ENCODE measurements around the gene DCAF4. TPM values are rescaled to one million over a fixed set of nuclear protein-coding genes. Genes with fewer than 3 reads are reported as not detected.
"Not testable (repeated sequence)": the region's sequence is repeated elsewhere in the genome, so short reads cannot be mapped to it uniquely, and the experiment has no call there.

Gene DCAF4
- total RNA-seq, 1 experiment from 2014 or later: 19.6 TPM

- TF ChIP-seq ZSCAN18 (CRISPR knock-in tag; IDR thresholded peaks at IDR 0.05): no peak
- TF ChIP-seq FOXP1 (CRISPR knock-in tag; IDR thresholded peaks at IDR 0.05; ENCODE audit: borderline replicate concordance): no peak
- TF ChIP-seq E2F5 (CRISPR knock-in tag; IDR thresholded peaks at IDR 0.05): no peak
- TF ChIP-seq ZNF232 (CRISPR knock-in tag; IDR thresholded peaks at IDR 0.05): no peak
Measured at GRCh38 chr14:72961579-72962335, 35.5 kb downstream of the DCAF4 start (continued).

- ChIA-PET CTCF (interaction anchor here (1.6 kb wide), 1 partner anchor 13 kb away, joined by 5 read pairs; no protein-coding TSS in a partner anchor), POLR2A (interaction anchor here (0.7 to 1.1 kb wide), 2 partner anchors 29 to 174 kb away, joined by 3 to 4 read pairs; partner anchors contain the start of gene PSEN1)
- DNase-seq (ENCODE audit: low spot score); H3K27ac Mint-ChIP-seq; H3K4me1 Mint-ChIP-seq; H3K4me3 Mint-ChIP-seq; ATAC-seq; H3K27me3 Mint-ChIP-seq (ENCODE audit: low read depth); H3K9me3 Mint-ChIP-seq: not testable (repeated sequence)
- peaks cover 12% of the 10 kb centered on the region for H3K36me3 Mint-ChIP-seq
Measured at GRCh38 chr14:72962336-72962754, 36.1 kb downstream of the DCAF4 start.

GRCh38 chr14:72962829-72963312 is 36.6 kb downstream of the DCAF4 start:
- Mint-ChIP-seq H3K36me3 (peaks cover 12% of the 10 kb centered on the region), H3K4me3 (no peak overlapping the region), H3K4me1 (no peaks in the 10 kb centered on the region), H3K27me3 (ENCODE audit: low read depth) (0 out of 2 replicates have a peak, but pooled peaks cover 3% of the 10 kb centered on the region), H3K9me3 (no peaks in the 10 kb centered on the region), H3K27ac (peak overlapping the region; percentile 40; the same call in 1 of the 2 replicates)
- POLR2A ChIA-PET: interaction anchor here (0.5 to 1.1 kb wide), 3 partner anchors 30 to 877 kb away, joined by 3 to 8 read pairs (median 4); partner anchors contain the start of gene PSEN1
- ATAC-seq: peak; percentile 94
- TF ChIP-seq ERG (CRISPR knock-in tag; IDR thresholded peaks at IDR 0.05): 0 out of 2 replicates have a peak, but pooled peaks have one; percentile 29
- TF ChIP-seq CREM (CRISPR knock-in tag; IDR thresholded peaks at IDR 0.05): no peak
- no peak for TF ChIP-seq ATF3 (CRISPR knock-in tag; conservative IDR thresholded peaks at IDR 0.05)
- no peak for TF ChIP-seq GRHL2 (CRISPR knock-in tag; IDR thresholded peaks at IDR 0.05; ENCODE audit: insufficient replicate concordance, severe bottlenecking)
- 0 out of 2 replicates have a peak, but pooled peaks have one; percentile 43 for TF ChIP-seq ZNF425 (CRISPR knock-in tag; conservative IDR thresholded peaks at IDR 0.05)
- TF ChIP-seq ZNF532 (CRISPR knock-in tag; IDR thresholded peaks at IDR 0.05; ENCODE audit: borderline replicate concordance): peak; percentile 90
- TF ChIP-seq ZNF416 (CRISPR knock-in tag; IDR thresholded peaks at IDR 0.05): no peak
- TF ChIP-seq USF1 (CRISPR knock-in tag; IDR thresholded peaks at IDR 0.05): no peak
- TF ChIP-seq NFATC4 (CRISPR knock-in tag; IDR thresholded peaks at IDR 0.05): peak; percentile 65; the same call in 1 of the 2 replicates
- peak; percentile 67; the same call in 1 of the 2 replicates for TF ChIP-seq AR (CRISPR knock-in tag; IDR thresholded peaks at IDR 0.05)
- TF ChIP-seq ZNF671 (CRISPR knock-in tag; IDR thresholded peaks at IDR 0.05): peak; percentile 89
- peak; percentile 71 for DNase-seq (ENCODE audit: low spot score)
- CTCF ChIA-PET: interaction anchor here (1.0 to 1.6 kb wide), 2 partner anchors 12 to 15 kb away, joined by 3 to 5 read pairs; no protein-coding TSS in a partner anchor

All from WTC11 (cell line).